Esophagus muscularis mucosa (tissue), 4 donors: Measurements from ENCODE around the gene KLHL1. TPM values are rescaled to one million over a fixed set of nuclear protein-coding genes. Genes with fewer than 3 reads are reported as not detected.

Source experiments
- DNase-seq: peaks from one replicate; pipeline ENCODE4 v3.0.0-alpha.2; 2017; ENCODE audit errors: extremely low spot score
- H3K27ac ChIP-seq, 4 donors: fragments of 200-600 bp; sonication (generic); replicated peaks in 1 of 4; 1 replicate in 3 of 4; 2 replicates in 1 of 4; pipeline ENCODE4 v1.5.1; 2016 to 2019; ENCODE audit warnings: mild to moderate bottlenecking in 1 of 4
- H3K27me3 ChIP-seq, 4 donors: fragments of 200-600 bp; sonication (generic); one replicate each; pipeline versions ENCODE4 v1.5.1 to v1.6.0; 2016 to 2019
- H3K36me3 ChIP-seq, 4 donors: fragments of 200-600 bp; sonication (generic); one replicate each; pipeline ENCODE4 v1.5.1; 2016 to 2019
- H3K4me1 ChIP-seq, 4 donors: fragments of 200-600 bp; sonication (generic); one replicate each; pipeline ENCODE4 v1.5.1; 2016 to 2019
- H3K4me3 ChIP-seq, 4 donors: fragments of 200-600 bp; sonication (generic); 1 replicate in 2 of 4; 2 replicates in 2 of 4; pipeline ENCODE4 v1.5.1; 2016 to 2019; ENCODE audit warnings: mild to moderate bottlenecking in 4 of 4, moderate library complexity in 1 of 4
- H3K9me3 ChIP-seq, 4 donors: fragments of 200-600 bp; sonication (generic); 1 replicate in 3 of 4; 2 replicates in 1 of 4; pipeline ENCODE4 v1.5.1; 2016 to 2019
- CTCF ChIP-seq, 3 experiments: fragments of 200-600 bp in 2 of 3; fragments of 450-650 bp in 1 of 3; sonication (generic) in 2 of 3; IDR thresholded peaks; one replicate each; pipeline ENCODE4 v1.5.1; 2017 to 2019; ENCODE audit warnings: antibody characterized with exemption in 3 of 3, mild to moderate bottlenecking in 2 of 3, moderate library complexity in 1 of 3
- EP300 ChIP-seq: sonication (generic); formaldehyde crosslinking; IDR thresholded peaks from one replicate; pipeline ENCODE4 v1.6.1; 2017; ENCODE audit warnings: antibody characterized with exemption
- POLR2A ChIP-seq: fragments of 450-650 bp; IDR thresholded peaks from one replicate; pipeline ENCODE4 v1.6.1; 2017; ENCODE audit warnings: antibody characterized with exemption, moderate library complexity, mild to moderate bottlenecking, low read depth
- POLR2AphosphoS5 ChIP-seq, 2 donors: sonication (generic); formaldehyde crosslinking; IDR thresholded peaks; one replicate each; pipeline ENCODE4 v1.6.1; 2017; ENCODE audit warnings: antibody characterized with exemption in 2 of 2
- WGBS: methylation state at CpG from one replicate; pipeline ENCODE4 v1.1.5; 2018; 5-methylcytosine and 5-hydroxymethylcytosine counted together
- intact Hi-C: fragments of 100-400 bp; cut with DNase I; formaldehyde crosslinking; loops from one replicate; pipeline ENCODE4 v1.15.1; 2023
- total RNA-seq, 4 donors: library from RNA; depleted of rRNA; stranded (reverse); fragments of >200 nt; gene quantifications; one replicate each; pipeline versions ENCODE4 v1.1.0 to v1.2.1, GENCODE V29; 2016

Gene KLHL1
- total RNA-seq, 4 donors from 2014 or later, result under 0.01 to 0.13 TPM; not detected in 2

- Histone ChIP-seq H3K4me1 (no peaks in the 10 kb centered on the region), H3K27me3 (no peaks in the 10 kb centered on the region), H3K9me3 (peaks cover 0 to 7% (median under 1%) of the 10 kb centered on the region in 4 donors), H3K27ac (no peak overlapping the region), H3K36me3 (no peaks in the 10 kb centered on the region), H3K4me3 (no peak overlapping the region)
- TF ChIP-seq POLR2A, result no peak
- TF ChIP-seq CTCF (IDR thresholded peaks at IDR 0.05), result no peak
- TF ChIP-seq EP300, result no peak
- TF ChIP-seq POLR2AphosphoS5 (IDR thresholded peaks at IDR 0.05), result no peak
- DNase-seq, result no peak
- intact Hi-C loops, result no loop called here
- WGBS, result 85% methylated on average over 3 of the region's 3 CpGs
These were observed 299.1 kb downstream of the KLHL1 start for GRCh38 chr13:69809152-69809551.

GRCh38 chr13:69796256-69796655 is 312.0 kb downstream of the KLHL1 start:
- Histone ChIP-seq H3K36me3 (no peaks in the 10 kb centered on the region), H3K27ac (no peak overlapping the region), H3K4me1 (no peaks in the 10 kb centered on the region), H3K27me3 (no peaks in the 10 kb centered on the region), H3K9me3 (no peaks in the 10 kb centered on the region), H3K4me3 (no peak overlapping the region)
- intact Hi-C loops, result no loop called here
- WGBS, result 100% methylated on average over 2 of the region's 2 CpGs
- no peak for DNase-seq
- TF ChIP-seq POLR2AphosphoS5 (IDR thresholded peaks at IDR 0.05) (no peak), POLR2A (no peak), EP300 (no peak), CTCF (IDR thresholded peaks at IDR 0.05) (no peak)

- intact Hi-C loops, result no loop called here
- H3K4me3 ChIP-seq, result no peak overlapping the region
- no peaks in the 10 kb centered on the region for H3K36me3 ChIP-seq
- WGBS, result 47% methylated on average over 3 of the region's 3 CpGs
- H3K9me3 ChIP-seq, result no peaks in the 10 kb centered on the region
- H3K4me1 ChIP-seq, result no peaks in the 10 kb centered on the region
- DNase-seq, result no peak
- TF ChIP-seq POLR2A, result no peak
- TF ChIP-seq EP300, result no peak
- TF ChIP-seq CTCF (IDR thresholded peaks at IDR 0.05), result no peak
- no peak for TF ChIP-seq POLR2AphosphoS5 (IDR thresholded peaks at IDR 0.05)
- H3K27ac ChIP-seq, result no peak overlapping the region
- H3K27me3 ChIP-seq, result no peaks in the 10 kb centered on the region
These were observed 314.3 kb downstream of the KLHL1 start for GRCh38 chr13:69793783-69794453.

- intact Hi-C loops, result no loop called here
- 86% methylated on average over 4 of the region's 4 CpGs for WGBS
- Histone ChIP-seq H3K9me3 (peaks cover 0 to under 1% (median 0%) of the 10 kb centered on the region in 4 donors), H3K27me3 (no peaks in the 10 kb centered on the region), H3K27ac (no peak overlapping the region), H3K36me3 (no peaks in the 10 kb centered on the region), H3K4me3 (no peak overlapping the region), H3K4me1 (no peaks in the 10 kb centered on the region)
- no peak for TF ChIP-seq CTCF (IDR thresholded peaks at IDR 0.05)
- no peak for TF ChIP-seq POLR2AphosphoS5 (IDR thresholded peaks at IDR 0.05)
- no peak for TF ChIP-seq POLR2A
- no peak for TF ChIP-seq EP300
- no peak for DNase-seq
These were observed 331.3 kb downstream of the KLHL1 start for GRCh38 chr13:69776937-69777336.

GRCh38 chr13:69769608-69770007 is 338.6 kb downstream of the KLHL1 start:
- TF ChIP-seq EP300, result no peak
- TF ChIP-seq POLR2A, result no peak
- no peak for TF ChIP-seq POLR2AphosphoS5 (IDR thresholded peaks at IDR 0.05)
- no peak for TF ChIP-seq CTCF (IDR thresholded peaks at IDR 0.05)
- Histone ChIP-seq H3K36me3 (no peaks in the 10 kb centered on the region), H3K27me3 (no peaks in the 10 kb centered on the region), H3K4me1 (no peaks in the 10 kb centered on the region), H3K27ac (no peak overlapping the region), H3K9me3 (peaks cover 0 to 6% (median 5%) of the 10 kb centered on the region in 4 donors), H3K4me3 (no peak overlapping the region)
- DNase-seq, result no peak
- WGBS, result 96% methylated on average over 3 of the region's 3 CpGs
- intact Hi-C loops, result no loop called here
